Bone marrow (tissue), 2 donors: ENCODE data around the gene CDH18.

ENCODE experiments used
- DNase-seq, 2 donors: peaks; one replicate each; lab custom pipeline; 2025; lab: John Stamatoyannopoulos, UW

CDH18 gene

DNA sequence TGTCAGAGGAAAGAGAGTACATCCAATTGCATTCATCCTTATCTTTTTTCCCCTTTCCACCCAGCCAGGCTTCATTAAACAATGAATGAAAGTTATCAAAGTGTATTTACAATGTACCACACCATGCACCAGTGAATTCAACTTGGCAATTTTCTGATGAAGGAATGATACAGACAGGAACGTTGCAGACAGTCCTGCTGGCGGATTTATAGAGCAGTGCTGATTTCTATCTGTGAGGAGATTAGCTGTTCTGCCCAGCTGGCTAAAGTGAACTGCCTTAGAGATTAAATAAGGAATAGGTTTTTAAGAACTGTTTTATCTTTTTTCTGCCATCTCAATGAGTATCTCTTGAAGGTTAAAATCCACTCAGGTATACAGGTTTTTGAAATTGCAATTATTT is 403.9 kb downstream of the CDH18 start:
- no peak for DNase-seq

DNA sequence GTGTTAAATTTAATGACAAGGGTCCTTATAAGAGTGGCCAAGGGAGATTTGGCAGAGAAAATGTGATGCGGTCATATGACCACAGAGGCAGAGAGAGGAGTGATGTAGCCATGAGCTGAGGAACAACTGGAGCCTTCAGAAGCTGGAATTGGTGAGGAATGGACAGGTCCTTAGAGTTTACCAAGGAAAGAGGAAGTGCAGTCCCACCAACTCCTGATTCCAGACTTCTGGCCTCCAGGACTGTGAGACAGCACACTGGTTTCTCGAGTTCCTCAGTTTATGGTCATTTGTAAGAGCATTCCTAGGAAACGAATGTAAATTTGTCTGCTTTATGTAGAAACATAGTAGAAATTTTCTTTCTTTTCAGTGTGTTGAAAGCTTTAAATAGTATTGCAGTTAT is 410.1 kb downstream of the CDH18 start:
- DNase-seq, result no peak

DNA sequence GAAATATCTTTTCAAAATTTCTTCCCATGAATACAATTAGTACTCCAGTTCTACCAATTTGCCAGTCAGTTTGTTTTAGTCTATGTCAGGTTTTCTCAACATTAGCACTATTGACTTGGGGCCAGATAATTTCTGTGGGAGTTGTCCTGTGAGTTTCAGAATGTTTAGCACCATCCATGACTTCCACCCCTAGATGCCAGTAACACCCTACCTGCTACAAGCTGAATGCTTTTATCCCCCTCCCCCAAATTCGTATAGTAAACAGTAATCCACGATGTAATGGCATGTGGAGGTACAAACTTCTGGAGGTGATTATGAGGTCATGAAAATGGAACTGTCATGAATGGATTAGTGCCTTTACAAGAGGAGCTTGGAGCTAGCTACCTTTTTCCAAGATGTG is 420.0 kb downstream of the CDH18 start:
- DNase-seq, result no peak

DNA sequence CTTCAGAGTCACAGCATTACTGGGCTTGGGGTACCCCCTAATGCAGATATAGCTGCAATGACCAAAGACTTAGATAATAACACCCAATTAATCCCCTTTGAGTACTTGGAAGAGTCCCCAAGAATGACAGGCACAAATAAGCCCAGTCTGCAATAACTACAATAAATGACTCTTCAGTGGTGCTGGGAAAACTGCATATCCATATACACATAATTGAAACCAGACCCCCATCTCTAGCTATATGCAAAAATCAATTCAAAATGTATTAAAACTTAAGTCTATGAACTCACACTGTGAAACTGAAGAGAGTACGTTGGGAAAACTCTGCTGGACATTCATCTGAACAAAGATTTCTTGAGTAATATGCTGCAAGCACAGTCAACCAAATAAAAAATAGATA is 422.5 kb downstream of the CDH18 start:
- no peak for DNase-seq

DNA sequence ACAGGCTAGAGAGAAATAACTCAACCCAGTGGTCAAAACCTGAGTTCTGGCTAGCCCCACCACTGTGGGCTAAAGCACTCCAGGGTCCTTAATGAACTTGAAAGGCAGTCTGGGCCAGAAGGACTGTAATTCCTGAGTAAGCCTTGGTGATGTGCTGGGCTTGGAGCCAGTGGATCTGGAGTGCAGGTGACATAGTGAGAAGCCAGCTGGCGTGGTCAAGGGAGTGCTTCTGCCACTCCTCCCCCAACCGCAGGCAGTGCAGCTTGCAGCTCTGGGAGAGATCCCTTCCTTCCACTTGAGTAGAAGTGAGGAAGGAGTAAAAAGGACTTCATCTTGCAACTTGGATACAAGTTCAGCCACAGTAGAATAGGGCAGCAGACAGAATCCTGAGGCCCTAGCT is 424.0 kb downstream of the CDH18 start:
- DNase-seq, result no peak

DNA sequence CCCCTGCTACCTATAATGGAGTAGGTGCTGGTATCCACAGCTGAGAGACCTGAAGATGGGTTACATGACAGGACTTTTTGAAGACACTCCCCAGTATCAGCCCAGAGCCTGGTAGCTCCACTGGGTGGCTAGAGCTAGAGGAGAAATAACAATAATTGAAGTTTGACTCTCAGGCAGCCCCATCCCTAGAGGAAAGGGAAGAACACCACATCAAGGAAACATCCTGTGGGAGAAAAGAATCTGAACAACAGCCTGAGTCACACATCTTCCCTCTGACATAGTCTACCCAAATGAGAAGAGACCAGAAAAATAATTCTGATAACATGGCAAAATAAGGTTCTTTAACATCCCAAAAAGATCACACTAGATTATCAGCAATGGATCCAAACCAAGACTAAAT is 432.1 kb downstream of the CDH18 start:
- DNase-seq, result no peak

DNA sequence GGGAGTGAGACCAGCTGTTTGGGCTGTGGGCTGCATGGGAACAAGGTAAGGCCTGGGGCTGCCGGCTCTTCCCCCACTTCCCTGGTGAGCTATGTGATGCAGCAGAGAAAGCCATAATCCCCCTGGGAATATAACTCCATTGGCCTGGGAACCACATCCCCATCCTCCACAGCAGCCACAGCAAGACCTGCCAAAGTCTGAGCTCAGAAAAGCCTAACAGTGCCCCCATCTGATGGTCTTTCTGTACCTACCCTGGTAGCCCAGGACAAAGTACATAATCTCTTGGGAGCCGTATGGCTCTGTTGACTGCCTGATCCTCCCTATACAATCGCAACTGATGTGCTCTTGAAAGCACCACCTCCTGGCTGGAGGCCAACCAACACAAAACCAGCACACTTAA is 432.6 kb downstream of the CDH18 start:
- DNase-seq, result no peak

DNA sequence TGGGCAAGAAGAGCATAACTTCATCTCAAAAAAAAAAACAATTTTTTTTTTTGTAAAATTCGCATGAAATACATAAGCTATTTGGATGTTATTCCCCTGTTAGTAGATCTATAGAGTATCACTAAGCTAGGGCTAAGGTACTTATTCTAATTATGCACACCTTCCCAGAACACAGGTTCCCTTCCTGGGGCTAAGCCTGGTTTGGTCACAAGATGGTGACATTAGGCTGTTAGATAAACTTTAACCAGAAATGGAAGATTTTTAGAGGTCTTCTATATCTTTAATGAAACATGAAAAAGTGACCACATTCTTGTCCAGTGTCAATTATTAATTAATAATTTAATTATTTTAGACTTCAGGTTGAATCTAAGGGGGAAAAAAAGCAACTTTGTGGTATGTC is 433.5 kb downstream of the CDH18 start:
- DNase-seq, result no peak

DNA sequence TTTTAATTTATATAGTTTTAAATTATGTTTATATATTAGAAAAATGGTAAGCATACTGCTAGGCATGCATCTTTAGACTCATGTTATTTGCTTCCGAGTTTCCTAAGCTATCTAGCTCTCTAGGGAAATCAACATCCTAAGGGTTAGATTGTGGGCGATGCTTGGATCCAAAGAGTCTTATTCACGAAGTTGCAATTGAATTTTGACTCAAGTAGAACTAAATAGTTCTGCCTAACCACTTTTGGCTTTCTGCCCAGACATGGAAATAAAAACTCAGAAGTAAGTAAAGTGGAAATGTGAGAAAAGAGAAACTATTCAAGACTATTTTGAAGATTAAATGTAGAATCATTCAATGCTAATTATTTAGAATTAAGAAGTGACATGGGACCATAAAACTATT is 440.4 kb downstream of the CDH18 start:
- no peak for DNase-seq

DNA sequence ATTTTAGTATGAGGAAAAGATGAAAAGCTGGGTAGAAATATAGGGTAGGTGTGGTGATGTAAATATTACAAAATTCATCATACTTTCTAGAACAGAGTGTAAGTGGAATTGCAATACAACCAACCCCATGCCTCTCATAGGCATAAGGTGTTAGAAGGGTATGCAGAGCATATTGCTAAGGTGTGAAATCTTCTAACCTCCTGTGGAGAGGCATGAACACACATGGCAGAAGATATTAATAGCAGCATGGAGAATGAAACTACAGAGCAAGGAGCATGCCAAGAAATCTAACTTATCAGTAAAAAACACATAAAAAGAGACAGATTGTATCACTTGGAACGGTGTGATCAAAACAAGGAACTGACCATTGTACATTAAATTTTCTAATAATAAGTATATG is 441.5 kb downstream of the CDH18 start:
- DNase-seq, result no peak

DNA sequence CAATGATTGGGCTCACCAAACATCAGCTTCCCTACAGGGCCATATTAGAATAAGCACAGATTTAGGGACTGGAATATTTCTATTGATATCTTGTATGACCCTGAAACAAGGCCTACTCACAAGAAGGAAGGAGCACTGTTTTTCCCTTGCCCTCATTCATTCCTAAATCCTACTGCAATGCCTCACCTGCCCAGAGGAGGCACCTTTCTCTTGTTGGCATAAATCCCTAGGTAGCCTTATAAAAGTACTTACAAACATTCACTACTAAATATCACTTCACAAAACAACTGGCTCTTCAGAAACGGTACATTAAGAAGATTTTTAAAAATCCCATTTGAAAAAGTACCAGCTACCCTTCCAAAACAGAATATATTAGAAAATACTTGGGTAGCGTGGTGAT is 449.4 kb downstream of the CDH18 start:
- DNase-seq, result no peak

DNA sequence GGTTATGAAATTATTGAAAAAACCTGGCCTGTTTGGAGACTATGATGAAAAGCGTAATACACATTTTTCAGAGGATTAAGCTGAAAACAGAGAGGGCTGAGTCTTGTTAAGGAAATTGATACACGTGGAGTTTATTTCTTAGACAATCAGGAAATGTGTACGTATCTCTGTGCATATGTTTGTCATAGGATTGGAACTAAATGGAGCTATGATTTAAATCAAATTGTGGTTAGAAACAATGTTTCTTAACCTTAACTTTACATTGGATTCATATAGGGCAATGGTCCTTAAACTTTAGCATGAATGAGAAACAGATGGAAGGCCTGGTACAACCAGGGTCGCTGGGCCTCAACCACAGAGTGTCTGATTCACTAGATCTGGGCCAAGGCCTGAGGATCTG is 451.6 kb downstream of the CDH18 start:
- no peak for DNase-seq

DNA sequence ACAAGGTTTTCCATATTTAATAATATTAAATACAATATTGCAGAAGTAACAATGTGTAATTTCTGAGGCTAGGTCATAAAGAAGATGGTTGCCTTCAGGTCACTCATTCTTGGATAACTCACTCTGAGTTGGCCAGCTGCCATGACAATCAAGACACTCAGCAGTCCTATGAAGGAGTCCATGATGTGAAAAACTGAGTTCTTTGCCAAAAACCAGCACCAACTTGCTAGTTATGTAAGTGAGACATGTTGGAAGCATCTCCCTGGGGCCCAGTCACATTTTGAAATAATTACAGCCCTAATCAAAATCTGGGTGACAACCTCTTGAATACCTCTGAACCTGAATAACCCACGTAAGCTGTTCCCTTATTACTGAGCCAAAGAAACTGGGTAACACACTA is 453.2 kb downstream of the CDH18 start:
- no peak for DNase-seq

DNA sequence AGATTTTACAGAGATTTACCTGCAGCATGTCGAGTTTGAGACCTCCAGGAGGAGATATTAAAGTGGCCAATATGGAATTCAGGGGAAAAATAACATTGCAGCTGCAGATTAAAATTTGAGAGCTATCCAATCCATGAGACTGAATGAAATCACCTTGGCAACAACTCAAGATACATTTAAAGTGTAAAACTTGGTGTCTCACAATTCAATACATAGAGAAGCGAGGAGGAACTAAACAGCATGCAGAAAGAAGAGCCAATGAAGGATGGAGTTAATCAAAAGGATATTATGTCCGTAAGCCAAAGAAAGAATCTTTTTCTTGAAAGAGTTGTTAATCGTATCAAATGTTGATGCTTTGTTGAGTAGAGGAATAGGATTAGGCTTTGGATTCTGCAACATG is 455.1 kb downstream of the CDH18 start:
- no peak for DNase-seq

DNA sequence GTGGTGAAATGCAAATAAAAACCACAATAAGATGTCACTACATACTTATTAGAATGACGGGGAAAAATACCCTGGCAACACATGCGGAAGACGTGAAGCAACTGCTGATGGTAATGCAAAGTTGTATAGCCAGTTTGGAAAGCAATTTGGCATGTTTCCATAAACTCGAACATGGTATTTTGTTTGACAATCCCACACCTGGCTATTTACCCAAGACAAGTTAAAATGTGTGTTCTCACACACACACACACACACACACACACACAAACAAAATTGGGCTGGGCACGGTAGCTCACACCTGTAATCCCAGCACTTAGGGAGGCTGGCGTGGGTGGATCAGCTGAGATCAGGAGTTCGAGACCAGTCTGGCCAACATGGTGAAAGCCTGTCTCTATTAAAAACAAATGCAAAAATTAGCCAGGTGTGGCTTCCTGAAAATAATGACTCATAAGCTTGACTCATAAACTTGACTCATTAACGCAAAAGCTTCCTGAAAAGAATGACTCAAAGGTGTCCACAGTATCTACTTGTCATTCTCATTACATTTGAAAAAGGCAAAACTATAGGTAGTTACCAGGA is 456.5 kb downstream of the CDH18 start:
- DNase-seq, result no peak

DNA sequence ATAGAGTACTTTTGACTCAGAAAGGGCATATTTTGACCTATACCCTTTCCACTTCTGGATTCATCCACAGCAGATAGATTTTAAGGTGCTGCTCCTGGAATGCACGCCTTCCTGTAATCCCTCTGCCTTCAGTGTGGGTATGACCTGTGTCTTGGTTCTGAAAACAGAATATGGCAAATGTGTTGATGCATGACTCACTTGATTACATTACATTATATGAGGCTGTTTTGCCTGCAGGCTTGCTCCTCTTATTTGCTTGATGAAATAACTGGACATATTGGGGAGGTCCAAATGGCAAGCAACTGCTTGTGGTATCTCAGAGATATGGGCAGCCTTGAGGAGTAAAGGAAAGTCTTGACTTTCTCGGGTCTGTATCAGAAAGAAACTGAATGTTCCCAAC is 468.6 kb downstream of the CDH18 start:
- DNase-seq, result no peak

DNA sequence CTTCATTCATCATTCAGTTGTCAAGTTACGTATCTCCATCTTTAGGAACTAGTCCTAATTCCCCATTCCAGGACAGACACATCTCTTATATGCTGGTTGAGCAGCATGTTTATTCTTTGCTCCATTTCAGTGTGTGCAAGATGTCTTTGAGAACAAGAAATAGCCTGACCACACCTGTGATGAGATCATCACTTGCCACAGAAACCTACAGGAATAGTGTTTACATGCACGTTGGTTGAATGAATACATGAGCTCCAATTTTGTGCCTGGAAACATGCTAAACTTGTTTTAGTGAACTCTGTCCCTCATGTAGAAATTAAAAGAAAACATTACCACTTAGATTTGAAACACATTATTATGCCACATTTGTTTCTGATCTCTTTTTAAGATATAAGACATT is 489.1 kb downstream of the CDH18 start:
- no peak for DNase-seq

DNA sequence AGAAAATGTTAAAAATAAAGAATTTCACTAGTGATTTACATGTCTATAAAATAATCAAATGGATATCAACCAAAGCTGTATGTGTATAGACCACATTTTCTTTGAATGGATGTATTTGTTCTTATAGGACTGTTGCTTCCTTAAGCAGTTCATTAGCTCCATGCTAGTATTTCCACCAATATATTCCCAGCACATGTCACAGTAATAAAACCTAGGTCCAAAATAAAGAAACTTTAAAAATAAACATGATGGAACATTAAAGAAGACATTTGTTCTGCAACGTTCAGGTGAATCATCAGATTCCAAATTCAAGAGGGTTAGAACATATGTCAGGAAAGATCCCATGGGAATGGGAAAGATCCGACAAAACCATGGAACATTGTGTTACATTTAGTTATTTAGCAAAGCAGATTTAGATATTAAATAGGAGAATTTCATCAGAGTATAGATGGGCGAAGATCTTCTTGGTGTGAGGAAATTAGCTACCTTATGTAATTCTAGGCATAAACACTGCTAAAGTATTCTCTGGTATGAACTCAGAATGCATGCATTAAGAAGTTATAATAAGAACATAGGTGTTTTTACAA is 490.7 kb downstream of the CDH18 start:
- no peak for DNase-seq

DNA sequence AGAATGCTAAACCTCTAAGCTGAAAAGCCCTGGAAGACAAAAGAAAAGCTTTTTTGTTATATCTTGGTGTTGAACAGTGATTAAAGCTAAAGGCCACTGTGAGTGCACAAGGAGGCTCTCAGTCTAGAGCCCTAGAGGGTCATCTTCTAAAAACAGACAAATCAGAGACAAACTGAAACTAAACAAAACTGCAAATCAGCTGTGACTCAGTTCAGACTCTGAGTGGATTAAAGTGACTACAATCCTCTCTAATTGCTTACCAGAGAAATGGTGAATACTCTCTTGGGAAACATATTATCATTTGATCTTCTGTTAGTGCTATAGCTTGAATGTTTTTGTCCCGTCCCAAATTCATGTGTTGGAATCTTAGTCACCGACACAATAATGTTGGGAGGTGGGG is 491.9 kb downstream of the CDH18 start:
- DNase-seq, result no peak

DNA sequence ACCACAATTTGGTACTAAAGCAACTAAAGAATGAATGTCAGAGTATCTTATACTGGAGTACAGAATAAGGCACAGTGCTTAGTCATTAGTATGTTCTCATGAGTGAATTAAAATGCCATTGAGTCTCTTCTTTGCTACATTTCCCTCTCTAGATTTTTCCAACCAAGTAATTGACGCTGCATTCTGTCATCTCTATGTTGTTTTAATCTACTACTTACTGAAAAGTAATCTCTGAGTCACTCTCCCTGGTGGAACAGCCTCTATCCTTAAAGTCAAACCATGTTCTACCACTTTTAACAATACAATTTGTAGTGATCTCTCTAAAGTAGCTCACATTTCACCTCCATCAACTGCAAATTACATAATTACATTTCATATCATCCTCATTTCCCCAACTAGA is 495.1 kb downstream of the CDH18 start:
- no peak for DNase-seq

DNA sequence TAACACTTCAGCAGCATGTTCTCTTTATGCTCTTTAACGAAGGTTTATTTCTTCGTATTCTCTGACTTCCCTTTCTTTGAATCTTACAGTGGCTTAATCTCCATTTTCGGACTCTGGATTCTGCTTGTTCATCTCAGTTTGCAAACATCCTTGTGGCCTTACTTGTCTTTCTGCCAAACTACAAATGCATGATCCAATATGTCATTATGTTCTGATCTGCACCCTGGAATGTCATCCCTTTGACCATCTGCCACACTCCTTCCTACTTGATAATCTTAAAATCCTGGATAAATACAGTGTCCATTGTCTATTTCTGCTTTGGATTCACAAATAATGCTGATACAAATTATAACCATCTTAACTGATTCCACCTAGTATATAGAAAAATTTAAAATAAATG is 499.2 kb downstream of the CDH18 start:
- no peak for DNase-seq

DNA sequence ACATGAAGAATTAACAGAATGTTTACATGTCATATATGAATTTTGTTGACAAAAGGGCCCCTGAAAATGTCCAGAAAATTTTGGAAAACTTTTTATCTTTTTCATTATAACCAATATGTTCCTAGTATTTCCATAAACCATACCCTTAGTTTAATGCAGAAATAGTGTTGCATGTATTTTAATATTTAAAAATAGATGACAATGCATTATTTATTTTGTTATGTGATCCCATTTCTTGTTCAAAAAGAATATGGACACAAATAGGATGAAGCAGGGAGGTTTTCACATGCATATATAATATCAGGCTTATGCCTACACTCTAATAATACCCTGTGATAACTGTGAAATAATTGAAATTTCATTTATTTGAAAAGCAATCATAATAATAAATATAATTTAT is 500.5 kb downstream of the CDH18 start:
- no peak for DNase-seq

DNA sequence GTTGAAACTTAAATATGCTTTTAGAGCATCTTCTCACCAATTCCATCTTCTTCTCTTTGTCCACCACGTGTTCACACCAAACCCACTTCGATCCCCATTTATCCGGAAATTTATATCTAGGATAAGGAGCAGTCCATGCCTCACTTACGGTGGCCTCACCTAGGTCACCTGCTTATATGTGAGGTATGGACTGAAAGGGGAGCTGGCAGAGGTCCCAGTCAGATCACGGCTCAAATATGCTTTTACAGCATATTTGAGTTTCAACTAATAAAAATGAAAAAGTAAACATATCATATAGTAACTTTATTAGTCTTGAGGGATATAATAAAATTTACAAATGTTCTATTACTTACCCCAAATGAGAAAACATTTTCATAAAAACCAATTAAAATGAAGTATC is 508.4 kb downstream of the CDH18 start:
- DNase-seq, result no peak

DNA sequence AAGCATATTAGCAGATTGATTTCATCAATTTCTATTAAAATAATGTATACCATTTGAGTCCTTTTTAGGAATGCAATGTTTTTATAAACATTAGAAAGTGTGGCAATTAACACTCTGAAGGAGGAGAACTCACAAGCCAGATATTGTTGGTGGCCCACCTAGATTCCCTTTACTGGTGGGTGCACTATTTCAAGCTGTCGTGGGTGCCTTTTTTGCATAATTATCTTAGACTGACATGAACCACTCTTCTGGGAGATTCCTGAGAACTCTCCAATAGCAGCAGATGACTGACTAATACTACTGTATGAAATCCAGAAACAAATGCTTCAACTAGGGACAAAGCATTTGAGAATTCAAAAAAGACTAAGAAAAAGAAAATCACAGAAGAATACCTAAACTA is 526.0 kb downstream of the CDH18 start:
- no peak for DNase-seq

DNA sequence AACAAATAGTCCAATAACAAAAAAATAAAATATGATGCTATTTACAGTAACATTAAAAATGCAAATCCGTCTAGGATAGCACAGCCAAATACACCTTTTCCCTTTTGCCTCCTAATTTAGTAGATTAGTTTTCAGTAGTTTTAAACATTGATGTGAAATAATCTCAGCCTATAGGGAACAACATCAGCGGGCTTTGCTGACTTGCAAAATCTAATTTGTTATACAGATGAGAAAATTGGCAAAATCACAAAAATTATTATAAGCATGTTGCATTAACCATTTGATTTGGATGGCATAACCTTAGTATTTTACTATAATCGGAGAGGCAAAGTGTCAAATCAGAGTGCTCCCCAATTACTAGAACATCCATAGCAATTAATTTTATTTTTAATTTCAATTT is 563.5 kb downstream of the CDH18 start:
- DNase-seq, result no peak
